Testis (tissue), 3 donors: ENCODE data around the gene ARHGEF4. TPM values are rescaled to one million over a fixed set of nuclear protein-coding genes. Genes with fewer than 3 reads are reported as not detected.

Experiments
- DNase-seq: peaks from one replicate; pipeline ENCODE4 v3.0.0-alpha.2; 2019
- H3K27ac ChIP-seq, 2 donors: fragments of 200-600 bp; sonication (generic); one replicate each; pipeline ENCODE4 v1.5.1; 2019
- H3K27me3 ChIP-seq: fragments of 200-600 bp; sonication (generic); one replicate; pipeline ENCODE4 v1.5.1; 2019
- H3K36me3 ChIP-seq: fragments of 200-600 bp; sonication (generic); one replicate; pipeline ENCODE4 v1.5.1; 2017; ENCODE audit warnings: low read depth; ENCODE audit errors: missing control alignments
- H3K4me1 ChIP-seq: fragments of 200-600 bp; sonication (generic); one replicate; pipeline ENCODE4 v1.5.1; 2019
- H3K4me3 ChIP-seq, 2 donors: fragments of 200-600 bp; sonication (generic); one replicate each; pipeline ENCODE4 v1.5.1; 2017 to 2019
- H3K9me3 ChIP-seq: fragments of 200-600 bp; sonication (generic); one replicate; pipeline ENCODE4 v1.5.1; 2017
- CTCF ChIP-seq, 3 experiments: fragments of 450-650 bp in 2 of 3; fragments of 200-600 bp in 1 of 3; sonication (generic) in 1 of 3; IDR thresholded peaks; one replicate each; pipeline ENCODE4 v1.5.1; 2016 to 2019; ENCODE audit warnings: antibody characterized with exemption in 3 of 3, mild to moderate bottlenecking in 2 of 3, moderate library complexity in 1 of 3
- POLR2A ChIP-seq: fragments of 450-650 bp; IDR thresholded peaks from one replicate; pipeline ENCODE4 v1.6.1; 2017; ENCODE audit warnings: antibody characterized with exemption, mild to moderate bottlenecking, moderate library complexity
- WGBS, 2 donors: methylation state at CpG; one replicate each; pipeline ENCODE4 v1.1.5; 2018; 5-methylcytosine and 5-hydroxymethylcytosine counted together
- intact Hi-C: fragments of 100-400 bp; cut with DNase I; formaldehyde crosslinking; loops from one replicate; pipeline ENCODE4 v1.15.1; 2023; ENCODE audit warnings: low total_unique reads
- polyA plus RNA-seq: library from polyadenylated mRNA; stranded (reverse); fragments of 350-450 nt; fragmentation: Illumina TruSeq; extraction: RNeasy Lipid Tissue Mini Kit (QIAGEN cat#74804); gene quantifications from one replicate; pipeline ENCODE4 v1.2.3, GENCODE V29; 2014; ENCODE audit warnings: low read depth, low replicate concordance; ENCODE audit not compliant: insufficient read depth
- total RNA-seq, 2 donors: library from RNA; depleted of rRNA; stranded (reverse); fragments of >200 nt; gene quantifications; one replicate each; pipeline ENCODE4 v1.2.3, GENCODE V29; 2016

Gene ARHGEF4
- total and polyA plus RNA-seq, 3 donors from 2014 or later: 18.0 to 37.4 (median 36.3) TPM

- no peaks in the 10 kb centered on the region for H3K27me3 ChIP-seq
- 57 to 68% methylated on average over 4 of the region's 4 CpGs for WGBS, 2 donors
- H3K27ac ChIP-seq: no peak overlapping the region
- H3K9me3 ChIP-seq: no peaks in the 10 kb centered on the region
- H3K36me3 ChIP-seq: no peaks in the 10 kb centered on the region
- H3K4me3 ChIP-seq: no peak overlapping the region
- no peak for DNase-seq
- intact Hi-C loops: no loop called here
- H3K4me1 ChIP-seq: peaks cover 3% of the 10 kb centered on the region
- TF ChIP-seq CTCF (IDR thresholded peaks at IDR 0.05) (no peak), POLR2A (no peak)
Observed at GRCh38 chr2:130928385-130928784, 91.7 kb downstream of the ARHGEF4 start.

GRCh38 chr2:130930740-130931659 is 94.3 kb downstream of the ARHGEF4 start:
- H3K4me1 ChIP-seq: peaks cover 3% of the 10 kb centered on the region
- H3K36me3 ChIP-seq: no peaks in the 10 kb centered on the region
- H3K9me3 ChIP-seq: no peaks in the 10 kb centered on the region
- no peaks in the 10 kb centered on the region for H3K27me3 ChIP-seq
- TF ChIP-seq CTCF (IDR thresholded peaks at IDR 0.05) (no peak), POLR2A (no peak)
- intact Hi-C loops: no loop called here
- no peak for DNase-seq
- no peak overlapping the region for H3K27ac ChIP-seq
- 69 to 82% methylated on average over 12 of the region's 12 CpGs for WGBS, 2 donors
- H3K4me3 ChIP-seq: no peak overlapping the region

GRCh38 chr2:130933501-130933900 is 96.8 kb downstream of the ARHGEF4 start:
- intact Hi-C loops: no loop called here
- WGBS, 2 donors: 69 to 70% methylated on average over 2 of the region's 2 CpGs
- H3K4me1 ChIP-seq: peaks cover 3% of the 10 kb centered on the region
- H3K27me3 ChIP-seq: no peaks in the 10 kb centered on the region
- TF ChIP-seq POLR2A (no peak), CTCF (IDR thresholded peaks at IDR 0.05) (no peak)
- H3K9me3 ChIP-seq: no peaks in the 10 kb centered on the region
- no peak overlapping the region for H3K4me3 ChIP-seq
- DNase-seq: no peak
- no peaks in the 10 kb centered on the region for H3K36me3 ChIP-seq
- H3K27ac ChIP-seq: no peak overlapping the region

GRCh38 chr2:130936451-130936850 is 99.7 kb downstream of the ARHGEF4 start:
- Histone ChIP-seq H3K36me3 (no peaks in the 10 kb centered on the region), H3K4me3 (no peak overlapping the region), H3K9me3 (no peaks in the 10 kb centered on the region), H3K4me1 (no peaks in the 10 kb centered on the region), H3K27ac (no peak overlapping the region), H3K27me3 (no peaks in the 10 kb centered on the region)
- TF ChIP-seq POLR2A (no peak), CTCF (IDR thresholded peaks at IDR 0.05) (no peak)
- DNase-seq: no peak
- intact Hi-C loops: no loop called here

- no peaks in the 10 kb centered on the region for H3K9me3 ChIP-seq
- WGBS, 2 donors: 87 to 90% methylated on average over 6 of the region's 6 CpGs
- H3K27me3 ChIP-seq: no peaks in the 10 kb centered on the region
- H3K36me3 ChIP-seq: no peaks in the 10 kb centered on the region
- no peak overlapping the region for H3K27ac ChIP-seq
- no peaks in the 10 kb centered on the region for H3K4me1 ChIP-seq
- H3K4me3 ChIP-seq: no peak overlapping the region
- intact Hi-C loops: no loop called here
- TF ChIP-seq POLR2A: no peak
- no peak for TF ChIP-seq CTCF (IDR thresholded peaks at IDR 0.05)
- no peak for DNase-seq
Observed at GRCh38 chr2:130947967-130948366, 111.3 kb downstream of the ARHGEF4 start.
